Amygdala (tissue), 56 donors: ENCODE data around the gene DROSHA.
"Not testable (repeated sequence)": the region's sequence is repeated elsewhere in the genome, so short reads cannot be mapped to it uniquely, and the experiment has no call there.

Experiments
- DNase-seq, 56 donors: peaks; one replicate each; lab custom pipeline; 2025; lab: John Stamatoyannopoulos, UW

Gene DROSHA, protein sequence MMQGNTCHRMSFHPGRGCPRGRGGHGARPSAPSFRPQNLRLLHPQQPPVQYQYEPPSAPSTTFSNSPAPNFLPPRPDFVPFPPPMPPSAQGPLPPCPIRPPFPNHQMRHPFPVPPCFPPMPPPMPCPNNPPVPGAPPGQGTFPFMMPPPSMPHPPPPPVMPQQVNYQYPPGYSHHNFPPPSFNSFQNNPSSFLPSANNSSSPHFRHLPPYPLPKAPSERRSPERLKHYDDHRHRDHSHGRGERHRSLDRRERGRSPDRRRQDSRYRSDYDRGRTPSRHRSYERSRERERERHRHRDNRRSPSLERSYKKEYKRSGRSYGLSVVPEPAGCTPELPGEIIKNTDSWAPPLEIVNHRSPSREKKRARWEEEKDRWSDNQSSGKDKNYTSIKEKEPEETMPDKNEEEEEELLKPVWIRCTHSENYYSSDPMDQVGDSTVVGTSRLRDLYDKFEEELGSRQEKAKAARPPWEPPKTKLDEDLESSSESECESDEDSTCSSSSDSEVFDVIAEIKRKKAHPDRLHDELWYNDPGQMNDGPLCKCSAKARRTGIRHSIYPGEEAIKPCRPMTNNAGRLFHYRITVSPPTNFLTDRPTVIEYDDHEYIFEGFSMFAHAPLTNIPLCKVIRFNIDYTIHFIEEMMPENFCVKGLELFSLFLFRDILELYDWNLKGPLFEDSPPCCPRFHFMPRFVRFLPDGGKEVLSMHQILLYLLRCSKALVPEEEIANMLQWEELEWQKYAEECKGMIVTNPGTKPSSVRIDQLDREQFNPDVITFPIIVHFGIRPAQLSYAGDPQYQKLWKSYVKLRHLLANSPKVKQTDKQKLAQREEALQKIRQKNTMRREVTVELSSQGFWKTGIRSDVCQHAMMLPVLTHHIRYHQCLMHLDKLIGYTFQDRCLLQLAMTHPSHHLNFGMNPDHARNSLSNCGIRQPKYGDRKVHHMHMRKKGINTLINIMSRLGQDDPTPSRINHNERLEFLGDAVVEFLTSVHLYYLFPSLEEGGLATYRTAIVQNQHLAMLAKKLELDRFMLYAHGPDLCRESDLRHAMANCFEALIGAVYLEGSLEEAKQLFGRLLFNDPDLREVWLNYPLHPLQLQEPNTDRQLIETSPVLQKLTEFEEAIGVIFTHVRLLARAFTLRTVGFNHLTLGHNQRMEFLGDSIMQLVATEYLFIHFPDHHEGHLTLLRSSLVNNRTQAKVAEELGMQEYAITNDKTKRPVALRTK (N-terminal part only)

DNA sequence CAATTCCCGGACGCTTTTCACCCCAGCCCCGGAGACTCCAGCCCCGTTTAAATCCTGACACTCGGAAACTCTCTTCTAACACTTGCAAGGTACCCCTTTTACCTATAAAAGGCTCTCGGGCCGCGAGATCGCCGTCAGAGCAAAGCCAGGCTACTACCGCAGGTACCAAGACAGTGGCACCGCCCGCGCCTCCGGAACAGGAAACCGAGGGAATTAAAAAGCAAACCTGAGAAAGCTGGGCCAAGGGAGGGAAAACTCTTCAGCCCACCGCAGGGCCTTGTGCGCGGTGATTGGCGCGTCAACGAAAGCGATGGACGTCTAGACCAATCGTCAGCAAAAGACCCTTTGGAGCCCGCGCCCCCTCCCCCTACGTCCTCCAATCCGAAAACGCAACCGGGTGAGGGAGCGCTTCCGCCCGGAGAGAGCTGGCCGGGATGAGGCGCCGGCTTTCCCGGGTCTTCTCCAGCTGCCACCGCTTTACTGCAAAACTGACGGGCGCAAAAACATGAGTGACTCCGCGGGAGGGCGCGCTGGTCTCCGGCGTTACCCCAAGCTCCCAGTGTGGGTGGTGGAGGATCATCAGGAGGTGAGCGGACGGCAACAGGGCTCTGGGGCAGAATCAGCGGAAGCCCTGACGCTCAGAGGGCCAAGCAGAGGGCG is at the start of gene DROSHA, which contains the start of gene C5orf22:
Gene DROSHA (minus strand): TSS at position 206 of the 660 bp plus-strand sequence. CDS start 3,034 bp downstream, outside the sequence.
Gene C5orf22 (plus strand): TSS at position 414 of the 660 bp plus-strand sequence. CDS start 92 bp downstream, at position 506.
- peak; percentile 65 to 96 (median 91) for DNase-seq

DNA sequence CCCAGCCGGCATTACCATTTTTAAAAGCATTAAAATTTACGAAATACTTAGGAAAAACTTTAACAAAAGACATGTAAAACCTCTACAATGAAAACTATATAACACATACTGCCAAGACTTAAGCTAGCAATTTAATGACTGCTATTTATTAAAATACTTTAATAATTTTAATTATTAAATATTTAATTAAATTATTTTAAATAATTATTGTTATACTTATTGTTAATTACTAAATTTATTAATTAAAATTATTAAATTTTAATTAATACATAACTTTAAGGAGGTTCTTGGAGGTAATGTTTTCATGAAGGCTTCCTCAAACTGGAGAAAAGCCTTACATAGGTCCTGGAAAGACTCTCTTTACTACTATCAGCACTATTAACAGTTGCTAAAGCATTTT is 47.7 kb upstream of the DROSHA start:
- DNase-seq: no peak

DNA sequence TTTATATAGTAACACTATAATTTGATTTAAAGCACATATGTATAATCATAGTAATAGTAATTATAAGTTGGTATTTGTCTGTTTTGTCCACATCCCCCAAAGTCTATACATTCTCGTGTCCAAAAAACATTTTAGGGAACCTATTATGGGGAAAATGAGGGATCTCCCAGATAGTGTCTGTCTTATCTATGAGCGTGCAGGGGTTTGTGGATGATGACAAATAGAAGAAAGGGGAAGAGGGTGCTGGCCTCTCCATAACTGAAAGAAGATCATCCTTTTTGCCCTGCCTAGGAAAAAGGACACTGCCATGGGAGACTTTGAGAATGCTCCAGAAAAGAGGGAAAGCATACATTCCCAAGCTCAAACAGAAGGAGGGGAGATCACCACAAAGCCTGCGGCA is 45.5 kb upstream of the DROSHA start:
- no peak for DNase-seq

DNA sequence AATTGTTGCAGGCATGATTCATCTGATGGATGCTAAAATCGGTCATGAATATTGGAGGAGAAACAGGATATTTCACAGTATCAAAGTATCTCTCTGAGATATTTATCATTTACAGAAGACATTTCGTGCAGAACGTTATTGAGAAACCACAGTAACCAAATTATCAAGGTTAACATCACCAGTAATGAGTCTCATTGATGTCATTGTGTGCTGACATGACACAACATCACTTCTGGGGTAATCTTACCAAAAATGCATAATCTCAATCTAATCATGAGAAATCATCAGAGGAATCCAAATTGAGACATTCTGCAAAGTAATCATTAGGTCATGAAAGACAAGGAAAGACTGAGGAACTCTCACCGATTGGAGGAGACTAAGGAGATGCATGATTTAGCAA is 42.9 kb upstream of the DROSHA start:
- DNase-seq: no peak

DNA sequence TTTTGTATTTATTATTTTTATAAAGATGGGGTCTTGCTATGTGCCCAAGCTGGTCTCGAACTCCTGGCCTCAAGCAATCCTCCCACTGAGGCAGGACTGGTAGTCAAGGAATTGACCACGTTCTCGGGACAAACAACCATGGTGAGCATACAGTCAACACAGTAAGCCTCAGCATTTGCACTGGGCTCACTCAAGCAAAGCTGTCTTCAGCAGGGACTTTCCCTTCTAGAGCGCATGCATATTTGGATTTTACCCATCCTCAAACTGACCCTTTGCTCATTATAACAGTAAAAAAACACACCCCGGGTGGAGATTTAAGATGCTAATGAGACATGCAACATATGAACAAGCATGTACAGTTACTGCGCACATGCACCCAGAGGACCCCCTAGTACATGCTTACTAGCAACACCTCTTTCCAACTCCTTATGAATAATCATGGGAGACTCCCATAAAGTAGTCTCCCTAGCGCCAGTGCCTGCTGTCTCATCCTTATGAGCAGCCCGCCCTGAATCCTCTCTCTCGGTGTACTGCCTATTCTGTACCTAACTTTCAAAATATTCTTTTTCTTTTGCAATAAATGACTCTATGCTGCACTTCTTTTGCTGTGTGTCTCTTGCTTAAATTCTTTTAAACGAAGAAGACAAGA is 41.7 kb upstream of the DROSHA start:
- no peak for DNase-seq

DNA sequence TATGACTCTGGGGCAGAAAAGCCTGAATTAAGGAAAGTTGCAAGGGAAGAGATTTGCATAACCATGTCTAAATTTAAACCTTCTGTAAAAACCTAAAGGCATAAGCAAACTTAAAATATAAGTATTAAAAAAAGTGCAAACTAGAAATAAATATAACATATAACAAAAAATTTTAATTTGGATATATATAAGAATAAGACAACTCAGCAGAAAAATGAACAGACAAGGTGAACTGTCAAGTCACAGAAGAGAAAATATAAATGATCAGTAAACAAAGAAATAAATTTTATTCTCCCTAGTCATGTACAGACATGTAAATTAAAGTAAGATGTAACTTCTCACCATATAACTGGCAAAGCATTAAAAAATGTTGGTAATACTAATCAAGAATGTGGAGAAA is 37.2 kb upstream of the DROSHA start:
- no peak for DNase-seq

DNA sequence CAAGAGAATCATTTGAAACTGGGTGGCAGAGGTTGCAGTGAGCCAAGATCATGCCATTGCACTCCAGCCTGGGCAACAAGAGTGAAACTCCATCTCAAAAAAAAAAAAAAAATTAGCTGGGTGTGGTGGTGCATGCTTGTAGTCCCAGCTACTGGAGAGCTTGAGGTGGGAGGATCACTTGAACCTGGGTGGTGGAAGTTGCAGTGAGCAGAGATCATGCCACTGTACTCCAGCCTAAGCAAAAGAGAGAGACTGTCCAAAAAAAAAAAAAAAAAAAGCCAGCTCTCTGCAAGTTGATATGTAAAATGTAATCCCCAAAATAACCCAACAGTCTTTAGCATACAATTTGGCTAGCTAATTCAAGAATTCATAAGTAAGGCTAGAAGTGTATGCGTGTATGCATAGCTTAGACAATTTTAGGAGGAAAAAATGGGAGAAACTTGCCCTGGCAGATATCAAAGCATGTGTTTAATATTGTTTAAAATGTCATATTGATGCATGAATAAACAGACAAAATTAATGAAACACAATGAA is 36.5 kb upstream of the DROSHA start:
- DNase-seq: no peak

DNA sequence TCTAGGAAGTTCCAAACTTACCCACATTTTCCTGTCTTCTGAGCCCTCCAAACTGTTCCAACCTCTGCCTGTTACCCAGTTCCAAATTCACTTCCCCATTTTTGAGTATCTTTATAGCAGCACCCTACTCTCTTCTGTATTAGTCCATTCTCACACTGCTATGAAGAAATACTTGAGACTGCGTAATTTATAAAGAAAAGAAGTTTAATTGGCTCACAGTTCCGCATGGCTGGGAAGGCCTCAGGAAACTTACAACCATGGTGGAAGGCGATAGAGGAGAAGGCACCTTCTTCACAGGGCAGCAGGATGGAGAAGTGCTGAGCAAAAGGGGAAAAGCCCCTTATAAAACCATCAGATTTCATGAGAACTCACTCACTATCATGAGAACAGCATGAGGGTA is 34.5 kb upstream of the DROSHA start:
- DNase-seq: not testable (repeated sequence)

DNA sequence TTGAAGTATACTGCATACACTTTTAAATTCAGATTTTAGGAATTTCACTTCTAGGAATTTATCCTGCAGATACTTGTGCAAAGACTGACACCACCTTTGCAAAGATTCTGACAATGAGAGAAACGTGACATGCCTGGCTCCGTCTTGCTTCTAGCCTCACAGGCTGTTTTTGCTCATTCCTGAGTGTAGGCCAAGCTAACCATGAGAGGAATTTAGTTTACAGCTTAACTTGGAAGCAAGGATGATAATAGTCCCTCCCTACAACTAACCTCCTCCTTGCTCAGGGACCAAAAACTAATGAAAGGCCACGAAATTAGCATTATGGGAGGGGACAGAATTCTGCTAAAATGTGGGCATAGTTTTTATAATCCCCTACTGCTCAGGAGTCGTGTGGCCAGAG is 31.3 kb upstream of the DROSHA start:
- DNase-seq: no peak

DNA sequence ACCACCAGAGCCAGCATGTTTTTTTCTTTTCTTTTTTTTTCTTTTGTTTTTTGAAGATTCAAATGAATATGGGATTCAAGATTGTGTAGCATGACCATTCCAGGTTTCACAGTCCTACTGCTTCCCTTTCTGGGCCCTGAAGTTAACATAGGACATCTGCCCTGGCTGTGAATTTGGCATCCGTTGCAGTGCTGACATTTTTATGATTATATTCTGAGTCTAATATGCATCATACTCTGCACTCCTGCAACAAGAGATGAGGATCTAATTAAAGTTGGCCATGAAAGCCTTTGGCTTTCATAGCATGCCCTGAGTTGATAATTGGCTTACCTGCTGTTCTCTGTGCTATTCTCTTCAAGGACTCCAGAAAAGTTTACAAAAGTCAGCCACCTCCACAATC is 30.1 kb upstream of the DROSHA start:
- DNase-seq: no peak

DNA sequence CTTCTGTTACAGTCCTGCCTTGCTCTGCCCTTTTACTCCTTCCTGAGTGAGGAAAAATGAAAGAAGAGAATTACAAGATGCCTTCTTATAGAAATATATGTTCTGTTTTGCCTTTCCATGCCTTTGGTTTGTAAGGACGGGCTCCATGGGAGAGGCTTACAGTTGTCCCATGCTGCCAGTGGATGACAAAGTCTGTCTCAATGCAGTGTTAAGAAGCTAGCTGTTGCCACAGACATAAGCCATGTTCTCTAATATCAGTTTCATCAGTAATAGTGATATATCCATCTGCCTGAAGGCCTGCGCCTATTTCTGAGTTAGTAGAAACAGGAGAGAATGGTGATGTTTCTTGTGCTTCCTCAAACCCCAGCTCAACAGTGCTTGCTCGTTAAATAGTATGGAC is 28.0 kb upstream of the DROSHA start:
- DNase-seq: no peak

DNA sequence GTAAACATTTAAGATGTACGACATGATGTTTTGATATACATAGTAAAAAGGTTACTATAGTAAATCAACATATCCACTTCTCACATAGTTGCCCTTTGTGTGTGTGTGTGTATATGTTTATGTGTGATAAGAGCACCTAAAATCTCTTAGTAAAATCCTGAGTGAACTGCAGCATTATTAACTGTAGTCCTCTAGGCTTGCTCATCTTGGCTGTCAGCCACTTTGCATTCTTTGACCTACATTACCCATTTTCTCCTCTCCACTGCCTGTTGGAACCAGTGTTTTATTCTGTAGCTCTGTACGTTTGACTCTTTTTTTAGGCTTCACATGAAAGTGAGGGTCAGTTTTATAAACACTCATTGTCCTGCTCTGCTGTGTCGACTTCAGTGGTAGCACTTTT is 24.6 kb upstream of the DROSHA start:
- DNase-seq: no peak

DNA sequence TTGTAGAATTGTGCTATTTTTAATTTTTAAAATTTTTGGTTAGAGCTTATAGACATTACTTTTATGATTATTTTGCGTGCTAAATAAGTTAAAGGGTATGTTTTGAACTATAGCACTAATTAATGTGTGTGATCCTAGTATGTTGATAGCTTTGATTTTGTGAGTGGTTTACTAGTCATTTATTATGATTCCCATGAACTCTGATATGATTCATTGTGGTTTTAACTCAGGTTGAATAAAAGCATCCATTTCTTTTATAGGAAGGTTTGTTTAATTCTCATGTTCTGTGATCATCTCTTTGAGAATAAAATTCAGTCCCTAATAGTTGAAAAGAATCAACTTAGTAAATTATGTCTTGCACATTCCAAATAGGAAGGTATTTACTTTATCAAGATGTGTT is 22.7 kb upstream of the DROSHA start:
- DNase-seq: no peak

DNA sequence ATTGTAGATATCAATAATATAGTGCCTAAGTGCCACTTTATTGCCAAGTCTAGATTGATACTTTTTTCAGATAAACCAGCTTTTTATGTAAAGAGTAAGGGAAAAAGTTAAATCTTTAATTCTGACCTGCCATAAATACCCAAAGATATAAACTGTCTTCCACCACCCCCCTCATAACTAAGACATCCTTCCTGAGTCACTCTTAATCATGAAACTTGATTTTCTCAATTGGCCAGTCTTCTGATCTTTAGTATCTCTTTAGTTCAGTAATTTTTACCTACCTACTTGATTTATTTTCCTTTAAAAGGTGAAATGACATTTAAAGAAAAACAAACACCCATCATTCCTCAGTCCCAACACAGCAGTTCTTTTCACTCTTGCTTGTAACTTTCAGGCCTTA is 22.0 kb upstream of the DROSHA start:
- no peak for DNase-seq

DNA sequence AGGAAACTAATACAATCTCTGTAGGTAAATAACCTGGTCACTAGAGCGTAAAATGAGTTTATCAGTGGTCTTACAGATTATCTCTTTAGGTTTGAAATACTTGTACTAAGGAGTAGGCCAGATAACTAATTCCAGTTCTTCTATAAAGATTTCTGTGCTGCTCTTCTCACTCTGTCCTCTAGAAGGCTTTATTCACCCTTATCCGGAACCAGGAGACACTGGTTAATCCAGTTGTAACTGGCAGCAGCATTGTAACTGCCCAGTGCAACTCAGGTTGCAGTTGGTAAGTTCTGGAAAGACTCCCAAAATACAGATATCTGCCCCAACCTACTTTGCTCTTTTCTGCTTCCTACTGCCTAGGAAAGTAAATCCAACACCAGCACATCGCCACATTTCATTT is 20.0 kb upstream of the DROSHA start:
- DNase-seq: no peak

DNA sequence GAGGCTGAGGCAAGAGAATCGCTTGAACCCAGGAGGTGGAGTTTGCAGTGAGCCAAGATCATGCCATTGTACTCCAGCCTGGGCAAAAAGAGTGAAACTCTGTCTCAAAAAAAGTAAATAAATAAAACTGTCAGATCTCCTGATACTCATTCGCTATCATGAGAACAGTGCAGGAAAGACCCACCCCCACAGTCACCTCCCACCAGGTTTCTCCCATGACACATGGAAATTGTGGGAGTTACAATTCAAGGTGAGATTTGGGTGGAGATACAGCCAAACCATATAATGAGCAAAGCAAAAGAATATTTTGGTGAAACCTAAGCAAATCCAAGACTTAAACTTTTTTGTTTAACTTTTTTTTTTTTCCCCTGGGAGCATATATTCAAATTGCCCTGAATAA is 17.2 kb upstream of the DROSHA start:
- not testable (repeated sequence) for DNase-seq

DNA sequence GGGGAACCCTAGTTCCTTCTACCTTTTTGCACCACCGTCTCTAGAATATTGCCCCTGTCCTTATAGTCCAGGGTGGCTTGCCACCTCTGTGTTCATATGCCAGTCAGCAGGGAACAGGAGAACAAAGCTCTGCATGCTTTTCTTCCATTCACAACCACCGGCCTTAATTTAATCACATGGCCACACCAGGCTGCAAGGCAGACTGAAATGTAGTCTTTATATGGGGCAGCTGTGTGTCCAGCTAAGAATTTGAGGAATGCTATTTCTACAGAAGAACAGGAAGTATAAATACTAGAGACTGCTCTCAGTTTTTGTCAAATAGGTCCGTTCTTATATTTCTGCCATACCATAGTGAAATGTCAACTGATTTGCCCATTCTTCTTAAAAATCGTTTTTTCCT is 6.0 kb upstream of the DROSHA start:
- DNase-seq: no peak

DNA sequence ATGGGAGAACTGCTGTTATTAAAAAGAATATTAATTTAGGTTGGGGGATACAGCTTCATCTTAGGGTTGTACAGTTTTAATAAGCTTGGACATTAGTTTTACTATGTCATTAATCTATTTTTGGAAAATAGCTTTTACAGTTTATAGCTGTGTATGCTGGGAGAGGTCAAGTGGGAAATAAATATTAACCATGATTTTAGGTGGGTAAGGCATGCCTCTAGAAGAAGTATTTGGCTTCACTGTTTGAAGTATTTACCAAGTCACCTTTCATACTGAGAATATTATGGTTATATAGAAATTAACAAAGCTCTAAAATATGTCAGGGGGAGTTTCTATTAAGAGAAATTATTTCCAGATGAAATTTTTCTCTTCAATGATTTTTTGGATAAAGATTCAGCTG is 5.5 kb upstream of the DROSHA start:
- DNase-seq: no peak

DNA sequence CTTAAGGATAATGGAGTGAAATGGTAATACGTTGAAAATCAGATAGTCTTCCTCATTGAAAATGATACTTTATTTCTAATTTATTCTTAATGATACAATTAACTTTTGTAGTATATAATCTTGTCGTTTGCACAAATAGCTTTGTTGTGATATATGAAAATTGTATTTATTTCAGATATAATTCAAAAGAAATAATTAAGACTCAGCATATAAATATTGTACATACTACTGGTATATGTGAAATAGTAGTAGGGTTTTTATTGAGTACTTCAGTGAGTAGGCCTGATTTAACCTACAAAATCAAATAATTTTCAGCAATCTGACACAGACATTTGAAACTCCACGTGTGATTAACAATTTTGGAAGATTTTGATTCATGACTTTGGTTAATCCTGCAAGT is 5.0 kb upstream of the DROSHA start:
- DNase-seq: no peak
